ENCODE data around the gene CA11. TPM values are rescaled to one million over a fixed set of nuclear protein-coding genes. Genes with fewer than 3 reads are reported as not detected.

CA11 gene
- polyA plus RNA-seq, 1 of the 3 experiments (the other 2 are of a cell fraction), result 13.1 TPM

GRCh38 chr19:48634424-48635262 is 11.3 kb downstream of the CA11 start (continued):
- TF ChIP-seq EZH2phosphoT487 (IDR thresholded peaks at IDR 0.05; ENCODE audit: borderline replicate concordance, low read depth), result no peak
- TF ChIP-seq RAD21 (IDR thresholded peaks at IDR 0.05; ENCODE audit: low read length), result no peak

GRCh38 chr19:48634036-48634342 is 12.0 kb downstream of the CA11 start:
- Histone ChIP-seq H3K27me3 (ENCODE audit: insufficient read depth) (no peaks in the 10 kb centered on the region), H3K9ac (peak overlapping the region; percentile 81), H4K20me1 (ENCODE audit: insufficient read depth) (no peaks in the 10 kb centered on the region), H3K9me2 (no peaks in the 10 kb centered on the region), H3K4me1 (ENCODE audit: control insufficient read depth in 1 of 2, insufficient read depth in 2 of 2, low read depth in 1 of 2, low read length in 1 of 2) (peaks cover 31 to 39% of the 10 kb centered on the region in 2 experiments), H3F3A (replicated peaks; ENCODE audit: insufficient read depth) (peaks cover 30% of the 10 kb centered on the region), H3K36me3 (replicated peaks in 1 of 2; ENCODE audit: control insufficient read depth in 1 of 2, insufficient read depth in 2 of 2, low read length in 1 of 2) (peaks cover 17 to 23% of the 10 kb centered on the region in 2 experiments), H3K9me3 (no peaks in the 10 kb centered on the region), H3K4me2 (peak overlapping the region; percentile 99), H3K27ac (ENCODE audit: low read depth in 2 of 2, low read length in 1 of 2) (peak overlapping the region; percentile 93 to 96), H3K4me3 (ENCODE audit: low read depth in 2 of 2, low read length in 1 of 2) (peak overlapping the region; percentile 21 to 51; a peak in 3 of 4 replicates), H2AFZ (ENCODE audit: low read depth) (peak overlapping the region; percentile 32; the same call in 1 of the 2 replicates), H3K79me2 (ENCODE audit: insufficient read depth) (no peaks in the 10 kb centered on the region; the same call in 1 of the 2 replicates)
- ChIA-PET CTCF (interaction anchor here (1.7 to 2.0 kb wide), 2 partner anchors 13 to 45 kb away, joined by 6 to 7 read pairs; no protein-coding TSS in a partner anchor), POLR2A (interaction anchor here (0.9 to 1.5 kb wide), 5 partner anchors 9 to 20 kb away, joined by 3 to 13 read pairs (median 8); partner anchors contain the start of genes CA11, RPL18 and SPHK2)
- TF ChIP-seq REST (IDR thresholded peaks at IDR 0.05; ENCODE audit: low read depth, low read length) (no peak), RCOR1 (IDR thresholded peaks at IDR 0.05; ENCODE audit: low read length) (no peak), GATA2 (CRISPR knock-in tag; IDR thresholded peaks at IDR 0.05) (no peak)
- no peak for DNase-seq
- 66% methylated on average over 7 of the region's 7 CpGs for WGBS (ENCODE audit: low lambda C conversion rate)

- Histone ChIP-seq H3K9me2 (no peaks in the 10 kb centered on the region), H3K36me3 (replicated peaks in 1 of 2; ENCODE audit: control insufficient read depth in 1 of 2, insufficient read depth in 2 of 2, low read length in 1 of 2) (peaks cover 17 to 25% of the 10 kb centered on the region in 2 experiments), H3K9me3 (no peaks in the 10 kb centered on the region), H3K4me2 (peak overlapping the region; percentile 99), H3F3A (replicated peaks; ENCODE audit: insufficient read depth) (peaks cover 30% of the 10 kb centered on the region), H4K20me1 (ENCODE audit: insufficient read depth) (no peaks in the 10 kb centered on the region), H3K27me3 (ENCODE audit: insufficient read depth) (no peaks in the 10 kb centered on the region), H2AFZ (ENCODE audit: low read depth) (peak overlapping the region; percentile 32; the same call in 1 of the 2 replicates), H3K9ac (0 out of 2 replicates have a peak overlapping the region, but pooled peaks have one; percentile 17), H3K4me1 (ENCODE audit: control insufficient read depth in 1 of 2, insufficient read depth in 2 of 2, low read depth in 1 of 2, low read length in 1 of 2) (peaks cover 26 to 33% of the 10 kb centered on the region in 2 experiments), H3K4me3 (ENCODE audit: low read depth in 2 of 2, low read length in 1 of 2) (no peak overlapping the region), H3K27ac (ENCODE audit: low read depth in 2 of 2, low read length in 1 of 2) (peak overlapping the region; percentile 93 to 96), H3K79me2 (ENCODE audit: insufficient read depth) (no peaks in the 10 kb centered on the region; the same call in 1 of the 2 replicates)
- 91% methylated on average over 16 of the region's 22 CpGs for WGBS (ENCODE audit: low lambda C conversion rate)
- ChIA-PET POLR2A (interaction anchor here (0.9 to 1.5 kb wide), 7 partner anchors 9 to 19 kb away, joined by 3 to 13 read pairs (median 5); partner anchors contain the start of genes CA11, FAM83E, RPL18 and SPHK2), CTCF (interaction anchor here (1.3 to 2.0 kb wide), 3 partner anchors 13 to 44 kb away, joined by 3 to 7 read pairs (median 6); partner anchors contain the start of gene CA11)
- DNase-seq, result no peak
- no peak for TF ChIP-seq RCOR1 (IDR thresholded peaks at IDR 0.05; ENCODE audit: low read length)
- no peak for TF ChIP-seq TAF1 (IDR thresholded peaks at IDR 0.05; ENCODE audit: borderline replicate concordance, low read depth, low read length)
- TF ChIP-seq FOXJ3 (CRISPR knock-in tag; IDR thresholded peaks at IDR 0.05), result no peak
- no peak for TF ChIP-seq CHD2 (IDR thresholded peaks at IDR 0.05; ENCODE audit: low read length, partially characterized antibody)
- no peak for TF ChIP-seq JUND (IDR thresholded peaks at IDR 0.05)
- TF ChIP-seq MXI1 (IDR thresholded peaks at IDR 0.05; ENCODE audit: low read depth, low read length), result no peak
- no peak for TF ChIP-seq USF1 (IDR thresholded peaks at IDR 0.05; ENCODE audit: borderline replicate concordance, low read depth)
- no peak for TF ChIP-seq USF2 (IDR thresholded peaks at IDR 0.05; ENCODE audit: borderline replicate concordance, low read depth, low read length)
- no peak for TF ChIP-seq PBX3 (IDR thresholded peaks at IDR 0.05)
- no peak for TF ChIP-seq POLR2AphosphoS5 (IDR thresholded peaks at IDR 0.05; ENCODE audit: low read depth, low read length)
These were observed 12.6 kb downstream of the CA11 start for GRCh38 chr19:48633148-48634035.

Data from SK-N-SH (cell line).